ENCODE measurements around the gene GDF9.

GRCh38 chr5:132816083-132816482 is 50.2 kb downstream of the GDF9 start:
- TF ChIP-seq CTCF (conservative IDR thresholded peaks at IDR 0.05; ENCODE audit: low read depth, low read length) (no peak), EZH2phosphoT487 (IDR thresholded peaks at IDR 0.05; ENCODE audit: borderline replicate concordance, low read length) (no peak), EZH2 (IDR thresholded peaks at IDR 0.05; ENCODE audit: low read length, unreplicated experiment) (no peak)
